Subcutaneous preadipocyte (primary cell): ENCODE results near the gene PCSK1. TPM values are rescaled to one million over a fixed set of nuclear protein-coding genes. Genes with fewer than 3 reads are reported as not detected.

ENCODE experiments used
- total RNA-seq: library from RNA; depleted of rRNA; stranded (reverse); fragments of >200 nt; gene quantifications from 2 replicates; pipeline ENCODE4 v1.2.3, GENCODE V29; 2012

The PCSK1 gene
- total RNA-seq, result 0.20 and 1.1 TPM in 2 replicates

GRCh38 chr5:96433066-96433447 is at the start of gene PCSK1:
Gene PCSK1, minus strand, starts transcription at chr5:96433248. Its CDS starts 206 bp downstream, at chr5:96433042.

Other genes starting within 250 kb of the PCSK1 start
- gene CAST, start 229.1 kb upstream of the PCSK1 start, total RNA-seq, result 233 and 239 TPM in 2 replicates